MCF 10A (cell line): ENCODE results near the gene FSTL3. TPM values are rescaled to one million over a fixed set of nuclear protein-coding genes. Genes with fewer than 3 reads are reported as not detected.
"Not testable (repeated sequence)": the region's sequence is repeated elsewhere in the genome, so short reads cannot be mapped to it uniquely, and the experiment has no call there.

ENCODE experiments used
- BruUV-seq: library from RNA; stranded (reverse); fragments of 400-500 nt; replicated peaks from 2 replicates; lab custom pipeline; 2021; lab: Mats Ljungman, UMichigan
- CTCF ChIA-PET: fragments of 300-600 bp; sonication (Branson Sonifier 250); formaldehyde crosslinking; extraction: SDS; loops from one replicate; lab custom pipeline; 2021; ENCODE audit warnings: antibody characterized with exemption, inconsistent platforms; lab: Yijun Ruan, JAX
- POLR2A ChIA-PET: fragments of 300-600, 350-650 bp; sonication (Branson Sonifier 250); formaldehyde crosslinking; extraction: SDS; loops from one replicate; lab custom pipeline; 2020; ENCODE audit warnings: antibody characterized with exemption, inconsistent platforms; lab: Yijun Ruan, JAX
- DNase-seq: peaks from one replicate; pipeline ENCODE4 v3.0.0-alpha.2; 2018; ENCODE audit not compliant: unreplicated experiment
- H3K27ac Mint-ChIP-seq: one replicate; pipeline ENCODE4 v1.8.0; 2022; ENCODE audit warnings: mild to moderate bottlenecking, low read depth, mixed read lengths; ENCODE audit not compliant: unreplicated experiment
- H3K27me3 Mint-ChIP-seq: one replicate; pipeline ENCODE4 v1.8.0; 2022; ENCODE audit warnings: mixed read lengths; ENCODE audit not compliant: insufficient read depth, unreplicated experiment
- H3K36me3 Mint-ChIP-seq: one replicate; pipeline ENCODE4 v1.8.0; 2022; ENCODE audit warnings: mild to moderate bottlenecking, moderate library complexity, mixed read lengths; ENCODE audit not compliant: insufficient read depth, unreplicated experiment
- H3K4me1 Mint-ChIP-seq: one replicate; pipeline ENCODE4 v1.8.0; 2022; ENCODE audit warnings: mixed read lengths; ENCODE audit not compliant: insufficient read depth, unreplicated experiment
- H3K4me3 Mint-ChIP-seq: one replicate; pipeline ENCODE4 v1.8.0; 2022; ENCODE audit warnings: mild to moderate bottlenecking, moderate library complexity, mixed read lengths; ENCODE audit not compliant: unreplicated experiment
- H3K9me3 Mint-ChIP-seq: one replicate; pipeline ENCODE4 v1.8.0; 2022; ENCODE audit warnings: mixed read lengths; ENCODE audit not compliant: unreplicated experiment
- CTCF ChIP-seq: fragments of 200-600 bp; IDR thresholded peaks from one replicate; pipeline ENCODE4 v1.8.0; 2022; ENCODE audit warnings: antibody characterized with exemption, mild to moderate bottlenecking; ENCODE audit not compliant: unreplicated experiment
- intact Hi-C: fragments of 100-400 bp; cut with micrococcal nuclease; formaldehyde crosslinking; loops from 2 replicates; pipeline ENCODE4 v1.14.1; 2022
- total RNA-seq: library from RNA; stranded (reverse); gene quantifications from 2 replicates; pipeline ENCODE4 v1.2.3, GENCODE V29; 2022

The FSTL3 gene
- total RNA-seq, 1 experiment from 2014 or later, result 183 TPM

- CTCF ChIA-PET, result interaction anchor here (1.2 kb wide), 1 partner anchor 31 kb away, joined by 5 read pairs; no protein-coding TSS in a partner anchor
- H3K9me3 Mint-ChIP-seq, BruUV-seq, intact Hi-C loops, H3K36me3 Mint-ChIP-seq, H3K4me3 Mint-ChIP-seq, H3K4me1 Mint-ChIP-seq, H3K27ac Mint-ChIP-seq, DNase-seq: not testable (repeated sequence)
- H3K27me3 Mint-ChIP-seq, result peaks cover 12% of the 10 kb centered on the region
- POLR2A ChIA-PET, result interaction anchor here (1.1 kb wide), 1 partner anchor 28 kb away, joined by 3 read pairs; no protein-coding TSS in a partner anchor
Measured at GRCh38 chr19:702847-703246, 26.7 kb downstream of the FSTL3 start.

GRCh38 chr19:703329-703650 is 27.1 kb downstream of the FSTL3 start:
- ChIA-PET CTCF (interaction anchor here (0.6 to 1.2 kb wide), 2 partner anchors 31 to 62 kb away, joined by 3 to 5 read pairs; no protein-coding TSS in a partner anchor), POLR2A (interaction anchor here (1.1 kb wide), 1 partner anchor 28 kb away, joined by 3 read pairs; no protein-coding TSS in a partner anchor)
- intact Hi-C loops, result no loop called here
- no peaks in the 10 kb centered on the region for H3K36me3 Mint-ChIP-seq
- H3K27me3 Mint-ChIP-seq, result peaks cover 12% of the 10 kb centered on the region
- no peak for TF ChIP-seq CTCF
- no peak for DNase-seq
- no peaks in the 10 kb centered on the region for H3K4me1 Mint-ChIP-seq
- H3K4me3 Mint-ChIP-seq, result no peak overlapping the region
- H3K9me3 Mint-ChIP-seq, result no peaks in the 10 kb centered on the region
- H3K27ac Mint-ChIP-seq, result no peak overlapping the region
- no TSS peak for BruUV-seq

- Mint-ChIP-seq H3K9me3 (no peaks in the 10 kb centered on the region), H3K27me3 (peaks cover 12% of the 10 kb centered on the region), H3K4me1 (no peaks in the 10 kb centered on the region), H3K36me3 (no peaks in the 10 kb centered on the region), H3K4me3 (no peak overlapping the region), H3K27ac (no peak overlapping the region)
- ChIA-PET CTCF (interaction anchor here (0.6 to 0.8 kb wide), 4 partner anchors 30 to 1558 kb away, joined by 3 read pairs; no protein-coding TSS in a partner anchor), POLR2A (interaction anchor here (1.1 kb wide), 1 partner anchor 29 kb away, joined by 3 read pairs; no protein-coding TSS in a partner anchor)
- no peak for TF ChIP-seq CTCF
- no TSS peak for BruUV-seq
- intact Hi-C loops, result no loop called here
- DNase-seq, result peak; percentile 63
Measured at GRCh38 chr19:703651-704446, 27.7 kb downstream of the FSTL3 start.

GRCh38 chr19:704447-704741 is 28.2 kb downstream of the FSTL3 start:
- H3K9me3 Mint-ChIP-seq, result no peaks in the 10 kb centered on the region
- no peak overlapping the region for H3K4me3 Mint-ChIP-seq
- peaks cover 12% of the 10 kb centered on the region for H3K27me3 Mint-ChIP-seq
- no peaks in the 10 kb centered on the region for H3K36me3 Mint-ChIP-seq
- no peak overlapping the region for H3K27ac Mint-ChIP-seq
- no peaks in the 10 kb centered on the region for H3K4me1 Mint-ChIP-seq
- DNase-seq, result no peak
- POLR2A ChIA-PET, result no interaction called here
- TF ChIP-seq CTCF, result no peak
- CTCF ChIA-PET, result interaction anchor here (0.6 to 0.8 kb wide), 3 partner anchors 30 to 1557 kb away, joined by 3 read pairs; no protein-coding TSS in a partner anchor
- intact Hi-C loops, result no loop called here
- no TSS peak for BruUV-seq
